GM12878 (cell line): ENCODE measurements around the gene SCNN1A. TPM values are rescaled to one million over a fixed set of nuclear protein-coding genes. Genes with fewer than 3 reads are reported as not detected.

Experiments used
- ATAC-seq: fragments of 200-7000 bp; cut with Tn5 transposase; 3 replicates; pipeline ENCODE4 v1.9.1; 2020; ENCODE audit warnings: mild to moderate bottlenecking, moderate library complexity
- BruUV-seq: library from RNA; stranded (reverse); fragments of 400-500 nt; replicated peaks from 2 replicates; lab custom pipeline; 2021; lab: Mats Ljungman, UMichigan
- CTCF ChIA-PET: fragments of 300-600 bp; sonication (Branson Sonifier 250); formaldehyde crosslinking; extraction: SDS; loops from one replicate; lab custom pipeline; 2021; ENCODE audit warnings: inconsistent platforms; lab: Yijun Ruan, JAX
- POLR2A ChIA-PET: fragments of 350-600 bp; formaldehyde crosslinking; extraction: SDS; loops from one replicate; lab custom pipeline; 2021; ENCODE audit warnings: inconsistent platforms; lab: Charles Lee
- RAD21 ChIA-PET: fragments of 300-600 bp; sonication (Branson Sonifier 250); formaldehyde crosslinking; loops from one replicate; lab custom pipeline; 2023; ENCODE audit warnings: antibody characterized with exemption; ENCODE audit not compliant: unreplicated experiment; lab: Charles Lee
- SMC1A ChIA-PET: fragments of 300-600 bp; sonication (Branson Sonifier 250); formaldehyde crosslinking; loops from one replicate; lab custom pipeline; 2023; ENCODE audit not compliant: unreplicated experiment, uncharacterized antibody; lab: Charles Lee
- DNase-seq: peaks from one replicate; pipeline ENCODE4 v3.0.0-alpha.2; 2011; ENCODE audit warnings: low read depth, low spot score
- FAIRE-seq: peaks from 3 replicates; lab custom pipeline; 2011; peaks lifted over from hg19 to GRCh38; lab: Jason Lieb, UNC
- H2AFZ ChIP-seq: 2 replicates; pipeline ENCODE4 v1.6.0; 2011; ENCODE audit warnings: low read depth, low read length, control low read depth; ENCODE audit not compliant: control insufficient read depth
- H3K27ac ChIP-seq: 2 replicates; pipeline ENCODE4 v1.5.1; 2011; ENCODE audit warnings: control low read depth; ENCODE audit not compliant: control insufficient read depth, insufficient read depth
- H3K27me3 ChIP-seq, 2 experiments: replicated peaks in 1 of 2; 2 replicates each; pipeline versions ENCODE4 v1.6.0 to v1.6.1; 2011; ENCODE audit warnings: low read length in 1 of 2; ENCODE audit not compliant: control insufficient read depth in 2 of 2, insufficient read depth in 2 of 2
- H3K36me3 ChIP-seq, 2 experiments: 2 replicates each; pipeline ENCODE4 v1.5.1; 2011; ENCODE audit warnings: low read length in 1 of 2; ENCODE audit not compliant: control insufficient read depth in 2 of 2, insufficient read depth in 2 of 2
- H3K4me1 ChIP-seq: 2 replicates; pipeline ENCODE4 v1.6.1; 2011; ENCODE audit warnings: mild to moderate bottlenecking, low read length, moderate library complexity, mixed read lengths; ENCODE audit not compliant: control insufficient read depth, insufficient read depth
- H3K4me2 ChIP-seq: 2 replicates; pipeline ENCODE4 v1.6.0; 2011; ENCODE audit warnings: control low read depth; ENCODE audit not compliant: control insufficient read depth, insufficient read depth
- H3K4me3 ChIP-seq: fragments of 200-600 bp; sonication (generic); 2 replicates; pipeline ENCODE4 v1.5.1; 2016
- H3K79me2 ChIP-seq: 2 replicates; pipeline ENCODE4 v1.6.0; 2011; ENCODE audit warnings: low read length; ENCODE audit not compliant: control insufficient read depth, insufficient read depth
- H3K9ac ChIP-seq: 2 replicates; pipeline ENCODE4 v1.8.0; 2011; ENCODE audit warnings: low read length, control low read depth, mixed read lengths; ENCODE audit not compliant: control insufficient read depth, insufficient read depth
- H3K9me3 ChIP-seq: replicated peaks from 3 replicates; pipeline ENCODE4 v1.5.1; 2011; ENCODE audit warnings: mild to moderate bottlenecking, low read length; ENCODE audit not compliant: control insufficient read depth, insufficient read depth
- H4K20me1 ChIP-seq: 2 replicates; pipeline ENCODE4 v1.6.0; 2011; ENCODE audit not compliant: control insufficient read depth, insufficient read depth
- ATF2 ChIP-seq: IDR thresholded peaks from 2 replicates; pipeline ENCODE4 v1.6.1; 2012; ENCODE audit warnings: low read length, inconsistent platforms
- ATF7 ChIP-seq: fragments of 450-650 bp; IDR thresholded peaks from 2 replicates; pipeline ENCODE4 v1.6.1; 2016; ENCODE audit warnings: low read depth, mild to moderate bottlenecking
- BACH1 ChIP-seq: fragments of 450-650 bp; IDR thresholded peaks from 2 replicates; pipeline ENCODE4 v1.6.1; 2017; ENCODE audit warnings: mild to moderate bottlenecking, borderline replicate concordance
- CBFB ChIP-seq: IDR thresholded peaks from 2 replicates; pipeline ENCODE4 v1.6.1; 2016; ENCODE audit warnings: antibody characterized with exemption, low read depth
- GATAD2B ChIP-seq: fragments of 450-650 bp; conservative IDR thresholded peaks from 2 replicates; pipeline ENCODE4 v1.6.1; 2017; ENCODE audit warnings: low read depth, mild to moderate bottlenecking, moderate library complexity
- HDGF ChIP-seq: fragments of 450-650 bp; IDR thresholded peaks from 2 replicates; pipeline ENCODE4 v1.6.1; 2016; ENCODE audit warnings: antibody characterized with exemption
- MTA2 ChIP-seq: fragments of 450-650 bp; IDR thresholded peaks from 2 replicates; pipeline ENCODE4 v1.6.1; 2016; ENCODE audit warnings: low read depth, mild to moderate bottlenecking, moderate library complexity
- MTA3 ChIP-seq: IDR thresholded peaks from 2 replicates; pipeline ENCODE4 v1.6.1; 2012; ENCODE audit warnings: low read length, inconsistent platforms, borderline replicate concordance
- REST ChIP-seq: IDR thresholded peaks from 2 replicates; pipeline ENCODE4 v1.6.1; 2012; ENCODE audit warnings: mild to moderate bottlenecking, low read depth, low read length
- SRF ChIP-seq, 2 experiments: IDR thresholded peaks; 2 replicates each; pipeline ENCODE4 v1.6.1; 2011; ENCODE audit warnings: low read depth in 2 of 2, low read length in 2 of 2, mild to moderate bottlenecking in 1 of 2, moderate library complexity in 1 of 2
- TCF12 ChIP-seq: IDR thresholded peaks from 2 replicates; pipeline ENCODE4 v1.6.1; 2011; ENCODE audit warnings: low read depth, mild to moderate bottlenecking, low read length
- TCF3 ChIP-seq: IDR thresholded peaks from 2 replicates; pipeline ENCODE4 v1.6.1; 2012; ENCODE audit warnings: low read depth, mild to moderate bottlenecking, low read length, borderline replicate concordance; ENCODE audit not compliant: insufficient read depth
- TCF7 ChIP-seq: IDR thresholded peaks from 2 replicates; pipeline ENCODE4 v1.6.1; 2014; ENCODE audit warnings: antibody characterized with exemption, borderline replicate concordance
- ZBTB11 ChIP-seq: fragments of 450-650 bp; formaldehyde crosslinking; IDR thresholded peaks from 2 replicates; pipeline ENCODE4 v1.5.0; 2022; ENCODE audit warnings: mild to moderate bottlenecking, missing genetic modification characterization
- WGBS: methylation state at CpG from one replicate; pipeline ENCODE4 v1.1.6; 2016; ENCODE audit warnings: low lambda C conversion rate; ENCODE audit not compliant: insufficient replicate concordance, insufficient coverage; ENCODE audit errors: missing lambda C conversion rate; 5-methylcytosine and 5-hydroxymethylcytosine counted together
- in situ Hi-C: fragments of 300-500 bp; cut with MboI; formaldehyde crosslinking; loops from 9 replicates; pipeline ENCODE4 v1.14.3; 2018; ENCODE audit warnings: mixed read lengths
- intact Hi-C: fragments of 100-400 bp; cut with micrococcal nuclease; formaldehyde crosslinking; loops from one replicate; pipeline ENCODE4 v1.14.2; 2022; ENCODE audit not compliant: unreplicated experiment
- polyA plus RNA-seq, 11 experiments: library from polyadenylated mRNA; depleted of rRNA in 4 of 11; unstranded in 6 of 11; stranded (reverse) in 5 of 11; fragments of >200 nt; fragmentation: Nextera tagmentation in 4 of 11; fragmentation: Illumina TruSeq in 1 of 11; extraction: Ambion mirVana in 4 of 11; extraction: Trizol in 1 of 11; gene quantifications; 1 replicate in 1 of 11; 2 replicates in 10 of 11; pipeline versions ENCODE4 v1.2.1 to v1.2.3, GENCODE V29; 2011 to 2016; ENCODE audit warnings: inconsistent platforms in 2 of 11, missing spikeins in 2 of 11, low read depth in 1 of 11
- total RNA-seq, 4 experiments: library from RNA; depleted of rRNA in 3 of 4; stranded (reverse); fragments of >200 nt in 3 of 4; fragmentation: Illumina TruSeq in 1 of 4; extraction: Trizol in 1 of 4; gene quantifications; 2 replicates each; pipeline versions ENCODE4 v1.2.1 to v1.2.3, GENCODE V29; 2013 to 2021

Gene SCNN1A
- total and polyA plus RNA-seq, 10 of the 15 experiments (the other 5 are each of a cell fraction or from before 2014, with no cell fraction given), result 0.14 to 0.69 TPM; not detected in 8

DNA sequence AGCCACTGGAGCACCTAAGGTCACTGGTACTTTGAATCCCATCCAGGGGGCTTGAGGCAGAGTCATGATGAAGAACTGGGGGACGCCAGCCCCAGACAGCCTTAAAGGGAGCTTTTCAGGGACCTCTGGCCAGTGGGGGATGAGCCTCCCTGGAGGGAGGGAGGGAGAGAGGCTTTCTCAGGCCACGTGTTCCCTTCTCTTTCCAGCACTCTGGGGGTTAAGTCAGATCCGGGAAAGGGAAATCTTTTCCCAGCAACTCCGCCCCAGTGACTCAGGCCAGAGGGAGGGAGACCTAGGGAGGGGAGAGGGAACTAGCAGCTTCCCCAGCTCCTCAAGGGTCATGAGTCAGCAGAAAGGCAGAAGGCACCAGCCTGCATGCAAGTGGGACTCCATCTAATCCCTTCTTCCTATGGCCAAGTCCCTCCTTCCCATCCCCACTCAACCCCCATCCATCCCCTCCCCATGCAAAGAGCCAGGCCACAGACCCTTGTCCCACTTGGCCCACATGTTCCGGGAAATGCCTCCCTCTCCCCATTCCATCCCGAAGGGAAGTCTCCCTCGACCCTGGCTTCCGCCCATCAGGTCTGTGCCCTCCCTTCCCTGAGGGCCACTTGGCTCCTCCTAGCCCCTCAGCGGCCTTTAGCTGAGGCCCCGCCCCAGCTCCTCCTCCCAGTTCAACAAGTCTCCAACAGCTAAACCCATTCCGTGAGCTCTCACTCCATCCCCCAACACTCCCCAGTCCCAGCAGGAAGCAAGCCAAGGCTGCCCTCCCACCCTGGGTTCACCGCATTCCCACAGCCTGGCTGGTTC is 39.1 kb downstream of the SCNN1A start:
- POLR2A ChIA-PET, result interaction anchor here (0.7 to 3.4 kb wide), 12 partner anchors 9 to 199 kb away, joined by 3 to 22 read pairs (median 8); partner anchors contain the start of genes CD27, TAPBPL and VAMP1
- RAD21 ChIA-PET, result interaction anchor here (0.7 to 3.8 kb wide), 19 partner anchors 9 to 201 kb away, joined by 3 to 44 read pairs (median 5); partner anchors contain the start of genes MRPL51 and VAMP1
- Histone ChIP-seq H4K20me1 (no peaks in the 10 kb centered on the region), H3K9me3 (no peaks in the 10 kb centered on the region), H3K27me3 (no peaks in the 10 kb centered on the region), H3K4me1 (peaks cover 42% of the 10 kb centered on the region), H3K36me3 (peaks cover 4 to 8% of the 10 kb centered on the region in 2 experiments; a peak in 3 of 4 replicates), H3K27ac (peak overlapping the region; percentile 93), H3K9ac (peak overlapping the region; percentile 68), H2AFZ (peak overlapping the region; percentile 72), H3K4me3 (peak overlapping the region; percentile 53), H3K4me2 (peak overlapping the region; percentile 99), H3K79me2 (peaks cover 53% of the 10 kb centered on the region)
- SMC1A ChIA-PET, result interaction anchor here (0.7 to 4.6 kb wide), 17 partner anchors 9 to 203 kb away, joined by 3 to 39 read pairs (median 9); partner anchors contain the start of gene CD27
- WGBS, result 54% methylated on average over 10 of the region's 12 CpGs
- in situ Hi-C loops (loop anchor here (5.0 kb wide), 1 partner anchor 131 kb away; no protein-coding TSS in a partner anchor), intact Hi-C loops (loop anchor here (2.0 to 5.0 kb wide), 3 partner anchors 86 to 196 kb away; partner anchors contain the start of gene GAPDH)
- CTCF ChIA-PET, result interaction anchor here (0.6 to 7.9 kb wide), 20 partner anchors 9 to 202 kb away, joined by 3 to 53 read pairs (median 6); partner anchors contain the start of gene CD27
- ATAC-seq, result peak; percentile 72
- FAIRE-seq, result peak; percentile 54
- TSS peak; percentile 69 for BruUV-seq
- no peak for DNase-seq
- no peak for TF ChIP-seq REST
- TF ChIP-seq BACH1, result peak; percentile 71; the same call in 1 of the 2 replicates
- no peak for TF ChIP-seq ATF2
- 0 out of 2 replicates have a peak, but pooled peaks have one; percentile 17 for TF ChIP-seq GATAD2B
- no peak for TF ChIP-seq TCF3
- TF ChIP-seq TCF7, result no peak
- no peak; the same call in 1 of the 2 replicates for TF ChIP-seq MTA3
- no peak for TF ChIP-seq CBFB
- TF ChIP-seq MTA2, result 0 out of 2 replicates have a peak, but pooled peaks have one; percentile 8
- no peak for TF ChIP-seq SRF (IDR thresholded peaks at IDR 0.05; ENCODE audit: low read depth in 2 of 2, low read length in 2 of 2)
- TF ChIP-seq TCF12, result no peak
- TF ChIP-seq HDGF, result peak; percentile 53; the same call in 1 of the 2 replicates
- TF ChIP-seq ATF7, result no peak; the same call in none of the 2 replicates
- no peak for TF ChIP-seq ZBTB11 (CRISPR knock-in tag)
